T-helper 17 cell (primary cell): ENCODE results near the gene GADD45A. TPM values are rescaled to one million over a fixed set of nuclear protein-coding genes. Genes with fewer than 3 reads are reported as not detected.

Experiments used
- ATAC-seq: fragments of 150-1000 bp; cut with Tn5 transposase; 2 replicates; pipeline ENCODE4 v1.10.0; 2021; ENCODE audit warnings: mild to moderate bottlenecking, moderate library complexity
- DNase-seq, 3 donors: peaks; one replicate each; pipeline versions ENCODE4 v3.0.0 to v3.0.0-alpha.2; 2020 to 2021
- H3K9me3 ChIP-seq: one replicate; pipeline ENCODE4 v1.7.0; 2013; ENCODE audit warnings: low read length, mild to moderate bottlenecking; ENCODE audit not compliant: control insufficient read depth, poor library complexity, severe bottlenecking
- H3K27ac Mint-ChIP-seq: one replicate; pipeline ENCODE4 v1.8.0; 2022; ENCODE audit warnings: mild to moderate bottlenecking, moderate library complexity, mixed read lengths
- H3K27me3 Mint-ChIP-seq: one replicate; pipeline ENCODE4 v1.8.0; 2022; ENCODE audit warnings: mixed read lengths
- H3K36me3 Mint-ChIP-seq: one replicate; pipeline ENCODE4 v1.8.0; 2022; ENCODE audit warnings: low read depth, mixed read lengths
- H3K4me1 Mint-ChIP-seq: one replicate; pipeline ENCODE4 v1.8.0; 2022; ENCODE audit warnings: mild to moderate bottlenecking, mixed read lengths
- H3K4me3 Mint-ChIP-seq: one replicate; pipeline ENCODE4 v1.8.0; 2022; ENCODE audit warnings: mild to moderate bottlenecking, moderate library complexity, mixed read lengths
- total RNA-seq, 4 donors: library from RNA in 2 of 4; stranded (reverse) in 2 of 4; gene quantifications; one replicate each; pipeline ENCODE4 v1.2.3 and lab custom pipeline; 2022 to 2026

Gene GADD45A, protein sequence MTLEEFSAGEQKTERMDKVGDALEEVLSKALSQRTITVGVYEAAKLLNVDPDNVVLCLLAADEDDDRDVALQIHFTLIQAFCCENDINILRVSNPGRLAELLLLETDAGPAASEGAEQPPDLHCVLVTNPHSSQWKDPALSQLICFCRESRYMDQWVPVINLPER
- total RNA-seq (10 to 100 TPM; 25.4 to 65.6 TPM), total RNA-seq (lab: John Stamatoyannopoulos, UW) (9.7 to 31.6 reads per million in 2 donors)

DNA sequence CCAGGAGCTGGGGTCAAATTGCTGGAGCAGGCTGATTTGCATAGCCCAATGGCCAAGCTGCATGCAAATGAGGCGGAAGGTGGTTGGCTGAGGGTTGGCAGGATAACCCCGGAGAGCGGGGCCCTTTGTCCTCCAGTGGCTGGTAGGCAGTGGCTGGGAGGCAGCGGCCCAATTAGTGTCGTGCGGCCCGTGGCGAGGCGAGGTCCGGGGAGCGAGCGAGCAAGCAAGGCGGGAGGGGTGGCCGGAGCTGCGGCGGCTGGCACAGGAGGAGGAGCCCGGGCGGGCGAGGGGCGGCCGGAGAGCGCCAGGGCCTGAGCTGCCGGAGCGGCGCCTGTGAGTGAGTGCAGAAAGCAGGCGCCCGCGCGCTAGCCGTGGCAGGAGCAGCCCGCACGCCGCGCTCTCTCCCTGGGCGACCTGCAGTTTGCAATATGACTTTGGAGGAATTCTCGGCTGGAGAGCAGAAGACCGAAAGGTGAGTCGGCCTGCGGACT is at the start of gene GADD45A:
Gene GADD45A (plus strand): TSS at position 135 of the 491 bp plus-strand sequence. CDS start 294 bp downstream, at position 429.
- Mint-ChIP-seq H3K27me3 (no peaks in the 10 kb centered on the region), H3K4me1 (peaks cover 28% of the 10 kb centered on the region), H3K4me3 (peak within 1 kb of the TSS; percentile 99), H3K27ac (peak within 1 kb of the TSS; percentile 87), H3K36me3 (peaks cover 9% of the 10 kb centered on the region)
- peak; percentile 92 for ATAC-seq
- H3K9me3 ChIP-seq = no peaks in the 10 kb centered on the region
- peak; percentile 86 to 94 (median 87) for DNase-seq

DNA sequence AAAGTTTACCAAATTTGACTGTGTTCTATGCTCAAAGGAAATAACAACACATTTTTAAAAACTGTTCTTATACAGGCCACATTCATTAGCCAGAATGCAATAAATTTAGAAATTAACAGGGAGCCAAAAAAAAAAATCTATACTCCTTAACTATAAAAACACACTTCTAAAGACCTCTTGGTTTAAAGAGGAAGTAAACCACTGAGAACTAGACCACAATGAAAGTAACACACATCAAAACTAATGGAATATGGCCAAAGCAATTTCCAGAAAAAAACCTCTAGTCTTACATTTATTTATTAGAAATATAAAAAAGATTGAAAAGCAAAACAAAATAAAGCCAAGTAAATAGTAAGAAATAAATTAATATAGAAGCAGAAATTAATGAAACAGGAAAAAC is 48.9 kb upstream of the GADD45A start:
- H3K36me3 Mint-ChIP-seq = no peaks in the 10 kb centered on the region
- ATAC-seq (no peak), DNase-seq (no peak)
- no peaks in the 10 kb centered on the region for H3K9me3 ChIP-seq
- H3K27me3 Mint-ChIP-seq = no peaks in the 10 kb centered on the region
- no peak overlapping the region for H3K4me3 Mint-ChIP-seq
- peak overlapping the region; percentile 32 for H3K27ac Mint-ChIP-seq
- peaks cover 25% of the 10 kb centered on the region for H3K4me1 Mint-ChIP-seq

DNA sequence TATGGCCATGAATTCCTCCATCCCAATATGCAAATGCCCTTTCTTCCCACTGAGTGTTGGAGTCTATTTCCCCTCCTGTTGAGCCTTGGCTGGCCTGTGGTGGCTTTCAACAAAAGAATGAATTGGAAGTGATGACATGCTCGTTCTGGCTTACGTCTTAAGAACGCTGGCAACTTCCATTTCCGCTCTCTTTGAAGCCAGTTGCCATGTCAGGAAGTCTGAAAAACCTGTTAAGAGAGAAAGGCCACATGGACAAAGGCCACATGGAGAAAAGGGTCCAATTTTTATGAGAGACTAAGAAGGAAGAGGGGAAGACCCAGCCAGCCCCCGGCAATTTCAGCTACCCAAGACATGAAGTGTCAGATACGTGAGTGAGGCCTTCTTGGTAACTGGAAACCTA is 45.6 kb upstream of the GADD45A start:
- Mint-ChIP-seq H3K36me3 (no peaks in the 10 kb centered on the region), H3K4me1 (peaks cover 19% of the 10 kb centered on the region), H3K27ac (no peak overlapping the region), H3K27me3 (no peaks in the 10 kb centered on the region), H3K4me3 (no peak overlapping the region)
- H3K9me3 ChIP-seq = no peaks in the 10 kb centered on the region
- ATAC-seq = no peak
- no peak for DNase-seq

DNA sequence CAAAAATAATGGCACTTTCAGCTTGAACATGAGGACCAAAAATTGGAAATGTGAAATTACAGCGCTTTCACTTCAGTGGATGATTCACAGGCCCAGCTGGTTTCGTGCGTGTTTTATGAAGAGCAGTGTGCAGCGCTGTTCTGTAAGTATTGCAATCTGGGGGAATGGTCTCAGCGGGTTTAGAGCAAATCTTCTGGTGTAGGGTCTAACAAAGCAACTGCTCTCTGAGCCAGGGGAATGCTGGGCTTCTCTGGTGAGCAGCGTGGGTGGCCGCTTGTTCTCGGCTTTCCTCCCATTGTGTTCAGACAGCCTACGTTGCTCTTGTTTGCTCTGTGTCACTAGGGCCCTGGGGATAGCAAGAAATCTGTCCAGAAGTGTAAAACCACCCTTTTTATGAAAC is 42.4 kb upstream of the GADD45A start:
- H3K9me3 ChIP-seq = no peaks in the 10 kb centered on the region
- H3K27me3 Mint-ChIP-seq = no peaks in the 10 kb centered on the region
- H3K4me3 Mint-ChIP-seq = no peak overlapping the region
- no peak overlapping the region for H3K27ac Mint-ChIP-seq
- no peaks in the 10 kb centered on the region for H3K36me3 Mint-ChIP-seq
- DNase-seq = no peak
- no peak for ATAC-seq
- no peaks in the 10 kb centered on the region for H3K4me1 Mint-ChIP-seq

DNA sequence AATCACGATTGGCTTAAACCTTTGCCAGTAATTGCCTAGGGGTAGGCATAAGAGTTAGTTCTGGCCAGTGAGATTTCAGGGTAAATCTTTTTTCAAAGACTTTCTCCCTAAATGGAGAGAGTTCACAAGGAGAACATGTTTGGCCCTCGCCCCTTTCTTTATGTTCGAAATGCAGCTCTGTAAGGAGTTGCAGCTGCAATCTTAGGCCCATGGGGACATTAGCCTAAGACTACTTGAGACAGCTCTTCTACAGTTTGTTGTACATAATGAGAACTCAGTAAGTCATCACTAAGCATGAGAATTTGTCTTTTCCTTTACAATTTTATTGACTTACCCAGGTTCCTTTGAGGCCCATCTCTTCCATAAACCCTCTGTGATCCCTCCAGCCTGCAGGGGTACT is 40.4 kb upstream of the GADD45A start:
- Mint-ChIP-seq H3K4me1 (no peaks in the 10 kb centered on the region), H3K27ac (no peak overlapping the region), H3K4me3 (no peak overlapping the region), H3K36me3 (no peaks in the 10 kb centered on the region), H3K27me3 (peaks cover 5% of the 10 kb centered on the region)
- no peaks in the 10 kb centered on the region for H3K9me3 ChIP-seq
- ATAC-seq (no peak), DNase-seq (no peak)

DNA sequence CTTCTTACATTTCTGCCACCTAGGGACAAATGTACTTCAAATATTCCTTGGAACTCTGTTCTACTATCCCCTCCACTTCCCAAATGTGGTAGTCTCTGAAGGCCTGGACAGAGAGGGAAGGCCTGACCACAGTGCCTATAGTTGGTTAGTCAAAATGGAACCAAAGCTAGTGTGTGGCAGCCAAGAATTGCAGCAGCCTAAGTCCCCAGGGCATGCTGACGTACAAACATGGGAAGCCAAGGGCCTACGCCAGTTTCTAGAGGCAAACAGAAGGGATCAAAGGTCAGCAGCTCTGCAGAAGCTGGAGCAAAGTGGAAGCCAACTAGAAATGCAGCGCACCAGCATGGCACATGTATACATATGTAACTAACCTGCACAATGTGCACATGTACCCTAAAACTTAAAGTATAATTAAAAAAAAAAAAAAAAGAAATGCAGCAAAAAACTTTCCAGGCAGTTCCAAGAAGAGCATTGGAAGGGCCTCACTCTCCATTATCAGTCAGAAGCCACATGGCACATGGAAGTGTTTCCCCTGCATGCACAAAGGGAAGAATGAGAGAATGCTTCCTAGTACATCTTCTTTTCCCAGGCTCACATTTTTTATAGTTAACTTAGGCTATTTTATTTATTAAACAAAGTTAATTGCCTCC is 39.4 kb upstream of the GADD45A start:
- H3K4me1 Mint-ChIP-seq = no peaks in the 10 kb centered on the region
- DNase-seq (no peak), ATAC-seq (no peak)
- H3K27me3 Mint-ChIP-seq = peaks cover 5% of the 10 kb centered on the region
- H3K9me3 ChIP-seq = no peaks in the 10 kb centered on the region
- no peaks in the 10 kb centered on the region for H3K36me3 Mint-ChIP-seq
- H3K4me3 Mint-ChIP-seq = no peak overlapping the region
- H3K27ac Mint-ChIP-seq = no peak overlapping the region

DNA sequence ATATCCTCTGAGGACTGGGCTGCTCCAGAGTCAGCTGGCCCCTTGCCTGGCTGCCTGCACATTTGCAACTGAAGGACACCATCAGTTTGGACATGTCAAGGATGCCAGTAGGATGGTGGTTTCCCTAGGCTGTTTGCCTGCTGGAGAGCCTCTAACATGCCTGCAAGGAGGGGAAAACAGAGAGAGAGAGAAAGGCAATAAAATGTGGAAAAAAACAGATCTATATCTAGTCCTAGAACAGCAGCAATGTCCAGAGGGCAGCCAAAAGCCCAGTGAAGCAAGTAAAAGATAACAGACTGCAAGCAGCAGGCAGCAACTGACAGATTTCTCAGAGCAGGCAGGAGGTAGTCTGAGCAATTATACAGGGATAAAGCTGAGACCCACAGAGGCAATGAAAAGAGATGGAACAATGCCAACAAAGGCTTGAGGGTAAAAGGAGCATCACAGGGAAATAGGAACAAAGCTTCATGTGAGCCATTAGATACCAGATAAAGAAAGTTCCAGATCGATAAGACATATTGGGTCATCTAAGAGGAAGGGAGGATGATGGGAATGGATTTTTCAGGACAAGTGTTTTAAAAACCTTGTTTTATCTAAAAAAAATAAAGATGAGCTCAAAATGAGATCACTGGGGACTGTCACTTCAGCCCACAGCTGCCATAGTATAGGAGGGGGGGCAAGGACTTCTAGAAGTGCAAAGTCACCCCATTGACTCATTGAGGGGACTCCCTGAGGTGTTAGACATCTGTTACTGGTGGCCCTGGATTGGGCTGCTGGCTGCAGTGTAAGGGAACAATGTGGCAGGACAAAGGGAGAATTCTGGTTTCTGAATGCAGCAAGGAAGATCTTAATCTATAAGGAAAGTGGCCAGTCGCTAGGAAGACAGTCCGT is 38.6 kb upstream of the GADD45A start:
- Mint-ChIP-seq H3K27me3 (peaks cover 7% of the 10 kb centered on the region), H3K4me3 (no peak overlapping the region), H3K4me1 (no peaks in the 10 kb centered on the region), H3K36me3 (no peaks in the 10 kb centered on the region), H3K27ac (no peak overlapping the region)
- H3K9me3 ChIP-seq = no peaks in the 10 kb centered on the region
- DNase-seq (no peak), ATAC-seq (no peak)

DNA sequence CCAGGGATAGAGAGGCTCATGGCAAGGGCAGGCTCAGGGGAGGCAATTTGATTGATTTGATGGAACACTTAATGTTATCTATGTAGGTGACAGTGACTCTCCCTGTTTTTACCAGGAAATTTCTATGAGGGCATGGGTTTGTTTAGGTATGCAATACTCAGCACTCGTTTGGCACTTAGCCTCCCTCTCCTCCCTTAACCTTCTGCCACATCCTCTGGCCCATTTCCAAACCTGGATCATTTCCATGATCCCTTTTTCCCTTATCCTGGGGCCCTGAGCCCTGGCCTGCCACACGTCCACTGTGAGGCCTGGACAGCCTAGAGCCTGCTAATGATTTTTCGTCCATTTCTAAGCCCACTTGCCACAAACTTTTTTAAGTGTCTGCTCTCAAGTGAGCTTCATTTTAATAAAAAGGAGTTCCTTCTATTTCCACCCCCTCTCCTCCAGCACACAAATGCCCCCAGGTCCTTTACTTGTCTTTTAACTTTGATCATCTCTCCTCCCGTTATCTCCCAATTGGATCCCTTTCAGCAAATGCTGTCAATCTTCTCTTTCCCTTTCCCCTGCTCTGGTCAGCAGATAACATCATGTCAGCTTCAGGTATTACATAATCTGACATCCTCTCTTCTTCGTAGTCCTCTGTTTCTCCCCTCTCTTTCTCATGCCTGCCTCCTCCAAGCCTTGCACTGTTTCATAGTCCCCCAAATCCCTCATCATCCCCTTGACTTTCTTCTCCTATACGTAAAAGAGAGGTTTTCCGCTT is 37.8 kb upstream of the GADD45A start:
- Mint-ChIP-seq H3K36me3 (no peaks in the 10 kb centered on the region), H3K27ac (no peak overlapping the region), H3K27me3 (peaks cover 11% of the 10 kb centered on the region), H3K4me3 (no peak overlapping the region), H3K4me1 (no peaks in the 10 kb centered on the region)
- H3K9me3 ChIP-seq = no peaks in the 10 kb centered on the region
- ATAC-seq = no peak
- no peak for DNase-seq

DNA sequence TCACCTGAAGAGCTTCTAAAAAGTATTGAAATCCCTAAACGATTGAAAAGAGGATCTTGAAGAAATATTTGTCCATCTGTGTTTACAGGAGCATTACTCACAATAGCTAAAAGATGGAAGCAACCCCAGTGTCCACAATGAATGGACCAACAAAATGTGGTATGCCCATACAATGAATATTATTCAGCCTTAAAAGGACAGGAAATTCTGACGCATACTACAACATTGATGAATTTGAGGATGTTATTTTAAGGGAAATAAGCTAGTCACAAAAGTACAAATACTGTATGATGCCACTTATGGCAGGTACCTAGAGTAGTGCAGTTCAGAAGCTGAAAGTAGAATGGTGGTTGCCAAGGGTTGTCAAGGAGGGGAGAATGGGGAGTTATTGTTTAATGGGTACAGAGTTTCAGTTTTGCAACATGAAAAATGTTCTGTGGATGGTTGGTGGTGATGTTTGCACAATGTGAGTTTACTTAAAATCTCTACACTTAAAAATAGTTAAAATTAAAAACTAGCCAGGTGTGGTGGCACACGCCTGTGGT is 37.1 kb upstream of the GADD45A start:
- H3K4me3 Mint-ChIP-seq = no peak overlapping the region
- DNase-seq = no peak

DNA sequence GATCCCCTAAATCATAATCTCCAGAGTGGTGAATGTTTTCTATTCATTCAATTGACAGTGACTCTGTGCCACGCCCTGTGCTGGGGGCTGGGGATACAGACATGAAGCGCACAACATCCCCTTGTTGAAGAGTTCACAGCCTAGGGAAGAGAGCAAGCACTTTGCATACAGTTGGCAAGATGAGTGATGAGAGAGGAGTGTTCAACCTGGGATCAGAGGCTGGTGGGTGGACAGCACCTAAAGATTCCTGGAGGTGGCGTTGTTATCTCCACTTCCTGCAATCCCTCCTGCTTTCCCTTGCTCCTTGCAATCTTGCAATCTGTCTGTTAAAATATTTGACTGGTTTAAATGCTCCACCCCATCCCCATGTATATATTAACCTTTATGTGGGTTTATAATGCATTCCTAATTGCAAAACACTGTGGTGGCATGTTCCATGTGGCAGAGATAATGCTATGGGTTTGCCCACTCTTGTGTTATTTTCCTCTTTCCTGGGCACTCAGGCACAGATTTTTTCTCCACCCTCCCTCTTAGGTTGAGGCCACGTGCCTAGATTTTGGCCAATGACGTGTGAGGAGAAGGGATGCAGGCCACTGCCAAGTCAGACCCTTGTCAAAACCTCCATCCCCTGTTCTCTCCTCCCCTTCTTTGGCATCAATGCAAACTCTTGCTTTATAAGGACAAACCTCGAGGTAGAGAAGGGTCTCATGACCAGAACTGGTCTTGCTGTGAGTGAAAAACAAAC is 36.2 kb upstream of the GADD45A start:
- H3K27ac Mint-ChIP-seq = no peak overlapping the region
- H3K4me3 Mint-ChIP-seq = no peak overlapping the region
- DNase-seq (no peak), ATAC-seq (no peak)
- H3K9me3 ChIP-seq = no peaks in the 10 kb centered on the region
- peaks cover 20% of the 10 kb centered on the region for H3K27me3 Mint-ChIP-seq
- peaks cover 6% of the 10 kb centered on the region for H3K4me1 Mint-ChIP-seq
- no peaks in the 10 kb centered on the region for H3K36me3 Mint-ChIP-seq

More for the DNA sequence above, 37.1 kb upstream of the GADD45A start:
- no peaks in the 10 kb centered on the region for H3K9me3 ChIP-seq
- H3K27me3 Mint-ChIP-seq = peaks cover 11% of the 10 kb centered on the region
- H3K36me3 Mint-ChIP-seq = no peaks in the 10 kb centered on the region
- no peak for ATAC-seq
- H3K4me1 Mint-ChIP-seq = no peaks in the 10 kb centered on the region
- H3K27ac Mint-ChIP-seq = no peak overlapping the region

DNA sequence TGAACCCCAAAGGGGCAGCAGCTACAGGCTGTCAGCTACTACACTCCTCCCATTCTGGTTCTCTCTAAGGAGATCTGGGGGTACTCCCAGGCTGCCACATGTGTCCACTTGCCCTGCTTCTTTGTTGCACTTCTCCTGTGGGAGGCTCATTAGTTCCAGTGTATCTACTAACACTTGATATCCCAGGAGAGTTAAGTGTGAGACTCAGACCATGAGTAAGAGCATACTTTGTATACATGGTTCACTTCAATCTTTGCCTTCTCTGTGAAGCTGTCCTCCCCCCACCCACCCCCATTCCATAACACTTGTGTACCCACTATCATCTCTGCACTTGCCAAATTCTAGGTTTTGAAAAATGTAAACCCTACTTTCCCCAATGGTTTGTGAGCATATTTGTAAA is 34.9 kb upstream of the GADD45A start:
- H3K9me3 ChIP-seq = no peaks in the 10 kb centered on the region
- H3K27ac Mint-ChIP-seq = no peak overlapping the region
- no peak for DNase-seq
- peaks cover 6% of the 10 kb centered on the region for H3K4me1 Mint-ChIP-seq
- H3K36me3 Mint-ChIP-seq = no peaks in the 10 kb centered on the region
- H3K27me3 Mint-ChIP-seq = peaks cover 23% of the 10 kb centered on the region
- no peak overlapping the region for H3K4me3 Mint-ChIP-seq
- no peak for ATAC-seq

DNA sequence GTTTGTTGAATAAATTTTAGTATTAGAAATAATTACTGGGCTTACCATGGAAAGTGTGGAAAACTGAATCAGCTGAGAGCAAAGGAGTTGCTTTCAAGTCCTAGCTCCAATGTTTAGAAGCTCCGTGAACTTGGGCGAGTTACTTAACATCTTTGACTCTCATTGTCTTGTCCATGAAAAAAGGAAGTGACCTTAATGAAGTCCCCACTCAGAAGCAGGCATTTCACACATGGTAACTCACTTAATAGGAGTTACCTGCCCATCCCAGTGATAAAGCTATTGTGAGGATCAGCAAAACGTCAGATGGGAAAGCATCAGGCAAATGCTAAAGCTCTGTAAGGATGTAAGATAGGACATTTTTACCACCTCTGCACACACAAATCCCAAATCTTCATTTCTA is 34.0 kb upstream of the GADD45A start:
- no peak overlapping the region for H3K4me3 Mint-ChIP-seq
- no peaks in the 10 kb centered on the region for H3K9me3 ChIP-seq
- peaks cover 23% of the 10 kb centered on the region for H3K27me3 Mint-ChIP-seq
- ATAC-seq (no peak), DNase-seq (no peak)
- H3K36me3 Mint-ChIP-seq = no peaks in the 10 kb centered on the region
- H3K4me1 Mint-ChIP-seq = peaks cover 6% of the 10 kb centered on the region
- no peak overlapping the region for H3K27ac Mint-ChIP-seq
